ENCODE measurements around the gene DMD. TPM values are rescaled to one million over a fixed set of nuclear protein-coding genes. Genes with fewer than 3 reads are reported as not detected.

DMD gene
- total and polyA plus RNA-seq, 3 experiments from 2014 or later = 0.03 to 0.48 (median 0.40) TPM

GRCh38 chrX:31506928-31507327 lies 1704.4 kb downstream of the DMD start:
- Mint-ChIP-seq H3K36me3 (no peaks in the 10 kb centered on the region), H3K4me1 (no peaks in the 10 kb centered on the region), H3K27me3 (peaks cover 0 to 2% of the 10 kb centered on the region in 2 donors), H3K9me3 (peaks cover 0 to 1% (median 0%) of the 10 kb centered on the region in 5 donors), H3K4me3 (no peak overlapping the region), H3K27ac (no peak overlapping the region)
- Histone ChIP-seq H3K4me3 (ENCODE audit: low read length) (no peak overlapping the region), H3K36me3 (ENCODE audit: insufficient read depth, low read length) (no peaks in the 10 kb centered on the region), H3K27ac (ENCODE audit: low read depth, low read length) (no peak overlapping the region), H3K27me3 (ENCODE audit: insufficient read depth, low read length, poor library complexity, severe bottlenecking) (no peaks in the 10 kb centered on the region), H3K4me1 (ENCODE audit: insufficient read depth, low read length) (no peaks in the 10 kb centered on the region), H3K9me3 (ENCODE audit: low read length) (no peaks in the 10 kb centered on the region)
- ChIA-PET POLR2A (no interaction called here), CTCF (no interaction called here)
- DNase-seq = no peak

- no peaks in the 10 kb centered on the region for H3K36me3 Mint-ChIP-seq
- DNase-seq = no peak
- H3K4me3 ChIP-seq (ENCODE audit: low read length) = no peak overlapping the region
- no peak overlapping the region for H3K4me3 Mint-ChIP-seq
- H3K27ac Mint-ChIP-seq = no peak overlapping the region
- no peaks in the 10 kb centered on the region for H3K4me1 ChIP-seq (ENCODE audit: insufficient read depth, low read length)
- ChIA-PET POLR2A (no interaction called here), CTCF (no interaction called here)
- H3K27me3 Mint-ChIP-seq = peaks cover 0 to 2% of the 10 kb centered on the region in 2 donors
- peaks cover 0 to 2% (median 0%) of the 10 kb centered on the region in 5 donors for H3K9me3 Mint-ChIP-seq
- no peaks in the 10 kb centered on the region for H3K4me1 Mint-ChIP-seq
- H3K9me3 ChIP-seq (ENCODE audit: low read length) = no peaks in the 10 kb centered on the region
- H3K27me3 ChIP-seq (ENCODE audit: insufficient read depth, low read length, poor library complexity, severe bottlenecking) = no peaks in the 10 kb centered on the region
- H3K36me3 ChIP-seq (ENCODE audit: insufficient read depth, low read length) = no peaks in the 10 kb centered on the region
- no peak overlapping the region for H3K27ac ChIP-seq (ENCODE audit: low read depth, low read length)
Observed at GRCh38 chrX:31506360-31506759, 1705.0 kb downstream of the DMD start.

GRCh38 chrX:31500921-31501320 lies 1710.4 kb downstream of the DMD start:
- Mint-ChIP-seq H3K9me3 (peaks cover 0 to 4% (median 2%) of the 10 kb centered on the region in 5 donors), H3K4me3 (no peak overlapping the region), H3K27me3 (peaks cover 0 to 2% of the 10 kb centered on the region in 2 donors), H3K27ac (peak overlapping the region in 1 of 8 donors; percentile 14), H3K36me3 (no peaks in the 10 kb centered on the region), H3K4me1 (no peaks in the 10 kb centered on the region)
- Histone ChIP-seq H3K27me3 (ENCODE audit: insufficient read depth, low read length, poor library complexity, severe bottlenecking) (no peaks in the 10 kb centered on the region), H3K4me1 (ENCODE audit: insufficient read depth, low read length) (no peaks in the 10 kb centered on the region), H3K36me3 (ENCODE audit: insufficient read depth, low read length) (no peaks in the 10 kb centered on the region), H3K27ac (ENCODE audit: low read depth, low read length) (no peak overlapping the region), H3K9me3 (ENCODE audit: low read length) (no peaks in the 10 kb centered on the region), H3K4me3 (ENCODE audit: low read length) (no peak overlapping the region)
- no peak for DNase-seq
- ChIA-PET CTCF (no interaction called here), POLR2A (no interaction called here)

- Mint-ChIP-seq H3K9me3 (peaks cover 0 to 6% (median 2%) of the 10 kb centered on the region in 5 donors), H3K36me3 (no peaks in the 10 kb centered on the region), H3K27ac (no peak overlapping the region), H3K27me3 (no peaks in the 10 kb centered on the region), H3K4me1 (no peaks in the 10 kb centered on the region), H3K4me3 (no peak overlapping the region)
- Histone ChIP-seq H3K36me3 (ENCODE audit: insufficient read depth, low read length) (no peaks in the 10 kb centered on the region), H3K27me3 (ENCODE audit: insufficient read depth, low read length, poor library complexity, severe bottlenecking) (no peaks in the 10 kb centered on the region), H3K27ac (ENCODE audit: low read depth, low read length) (no peak overlapping the region), H3K4me3 (ENCODE audit: low read length) (no peak overlapping the region), H3K4me1 (ENCODE audit: insufficient read depth, low read length) (no peaks in the 10 kb centered on the region), H3K9me3 (ENCODE audit: low read length) (no peaks in the 10 kb centered on the region)
- DNase-seq = no peak
- ChIA-PET CTCF (no interaction called here), POLR2A (no interaction called here)
Observed at GRCh38 chrX:31499109-31499508, 1712.2 kb downstream of the DMD start.

GRCh38 chrX:31497086-31497485 lies 1714.3 kb downstream of the DMD start:
- peaks cover 0 to 6% (median 2%) of the 10 kb centered on the region in 5 donors for H3K9me3 Mint-ChIP-seq
- H3K27me3 Mint-ChIP-seq = no peaks in the 10 kb centered on the region
- ChIA-PET POLR2A (no interaction called here), CTCF (no interaction called here)
- H3K4me1 Mint-ChIP-seq = no peaks in the 10 kb centered on the region
- Histone ChIP-seq H3K4me1 (ENCODE audit: insufficient read depth, low read length) (no peaks in the 10 kb centered on the region), H3K36me3 (ENCODE audit: insufficient read depth, low read length) (no peaks in the 10 kb centered on the region), H3K4me3 (ENCODE audit: low read length) (no peak overlapping the region), H3K9me3 (ENCODE audit: low read length) (no peaks in the 10 kb centered on the region), H3K27me3 (ENCODE audit: insufficient read depth, low read length, poor library complexity, severe bottlenecking) (no peaks in the 10 kb centered on the region), H3K27ac (ENCODE audit: low read depth, low read length) (no peak overlapping the region)
- H3K4me3 Mint-ChIP-seq = no peak overlapping the region
- no peaks in the 10 kb centered on the region for H3K36me3 Mint-ChIP-seq
- no peak overlapping the region for H3K27ac Mint-ChIP-seq
- DNase-seq = no peak

- Mint-ChIP-seq H3K4me3 (no peak overlapping the region), H3K9me3 (peaks cover 0 to 7% (median 2%) of the 10 kb centered on the region in 5 donors), H3K4me1 (no peaks in the 10 kb centered on the region), H3K27me3 (peaks cover 0 to 3% of the 10 kb centered on the region in 2 donors), H3K27ac (no peak overlapping the region), H3K36me3 (peaks cover 0 to 2% (median 0%) of the 10 kb centered on the region in 3 donors)
- no peak for DNase-seq
- no peaks in the 10 kb centered on the region for H3K4me1 ChIP-seq (ENCODE audit: insufficient read depth, low read length)
- POLR2A ChIA-PET = no interaction called here
- CTCF ChIA-PET = no interaction called here
- no peak overlapping the region for H3K27ac ChIP-seq (ENCODE audit: low read depth, low read length)
- no peaks in the 10 kb centered on the region for H3K27me3 ChIP-seq (ENCODE audit: insufficient read depth, low read length, poor library complexity, severe bottlenecking)
- no peaks in the 10 kb centered on the region for H3K9me3 ChIP-seq (ENCODE audit: low read length)
- no peaks in the 10 kb centered on the region for H3K36me3 ChIP-seq (ENCODE audit: insufficient read depth, low read length)
- no peak overlapping the region for H3K4me3 ChIP-seq (ENCODE audit: low read length)
Observed at GRCh38 chrX:31487951-31488350, 1723.4 kb downstream of the DMD start.

GRCh38 chrX:31483336-31483735 lies 1728.0 kb downstream of the DMD start:
- no peak for DNase-seq
- H3K4me1 Mint-ChIP-seq = no peaks in the 10 kb centered on the region
- no peaks in the 10 kb centered on the region for H3K27me3 ChIP-seq (ENCODE audit: insufficient read depth, low read length, poor library complexity, severe bottlenecking)
- H3K36me3 Mint-ChIP-seq = no peaks in the 10 kb centered on the region
- no peaks in the 10 kb centered on the region for H3K36me3 ChIP-seq (ENCODE audit: insufficient read depth, low read length)
- peaks cover 0 to 4% (median 0%) of the 10 kb centered on the region in 5 donors for H3K9me3 Mint-ChIP-seq
- H3K4me1 ChIP-seq (ENCODE audit: insufficient read depth, low read length) = no peaks in the 10 kb centered on the region
- H3K9me3 ChIP-seq (ENCODE audit: low read length) = no peaks in the 10 kb centered on the region
- CTCF ChIA-PET = no interaction called here
- POLR2A ChIA-PET = no interaction called here
- H3K27ac ChIP-seq (ENCODE audit: low read depth, low read length) = no peak overlapping the region
- no peak overlapping the region for H3K4me3 Mint-ChIP-seq
- H3K27ac Mint-ChIP-seq = no peak overlapping the region
- no peak overlapping the region for H3K4me3 ChIP-seq (ENCODE audit: low read length)
- peaks cover 0 to 2% of the 10 kb centered on the region in 2 donors for H3K27me3 Mint-ChIP-seq

- Histone ChIP-seq H3K4me3 (ENCODE audit: low read length) (no peak overlapping the region), H3K27ac (ENCODE audit: low read depth, low read length) (no peak overlapping the region), H3K27me3 (ENCODE audit: insufficient read depth, low read length, poor library complexity, severe bottlenecking) (no peaks in the 10 kb centered on the region), H3K36me3 (ENCODE audit: insufficient read depth, low read length) (no peaks in the 10 kb centered on the region), H3K9me3 (ENCODE audit: low read length) (no peaks in the 10 kb centered on the region), H3K4me1 (ENCODE audit: insufficient read depth, low read length) (no peaks in the 10 kb centered on the region)
- Mint-ChIP-seq H3K4me3 (no peak overlapping the region), H3K27me3 (peaks cover 0 to 2% of the 10 kb centered on the region in 2 donors), H3K9me3 (peaks cover 0 to 6% (median 0%) of the 10 kb centered on the region in 5 donors), H3K4me1 (no peaks in the 10 kb centered on the region), H3K27ac (no peak overlapping the region), H3K36me3 (no peaks in the 10 kb centered on the region)
- POLR2A ChIA-PET = no interaction called here
- CTCF ChIA-PET = no interaction called here
- no peak for DNase-seq
Observed at GRCh38 chrX:31480696-31481095, 1730.7 kb downstream of the DMD start.

GRCh38 chrX:31471229-31471628 lies 1740.1 kb downstream of the DMD start:
- Mint-ChIP-seq H3K4me1 (no peaks in the 10 kb centered on the region), H3K4me3 (no peak overlapping the region), H3K9me3 (peaks cover 0 to 3% (median 0%) of the 10 kb centered on the region in 5 donors), H3K36me3 (no peaks in the 10 kb centered on the region), H3K27me3 (peaks cover 0 to 3% of the 10 kb centered on the region in 2 donors), H3K27ac (no peak overlapping the region)
- H3K27ac ChIP-seq (ENCODE audit: low read depth, low read length) = no peak overlapping the region
- H3K9me3 ChIP-seq (ENCODE audit: low read length) = no peaks in the 10 kb centered on the region
- CTCF ChIA-PET = no interaction called here
- DNase-seq = no peak
- POLR2A ChIA-PET = no interaction called here
- H3K27me3 ChIP-seq (ENCODE audit: insufficient read depth, low read length, poor library complexity, severe bottlenecking) = no peaks in the 10 kb centered on the region
- no peaks in the 10 kb centered on the region for H3K4me1 ChIP-seq (ENCODE audit: insufficient read depth, low read length)
- no peaks in the 10 kb centered on the region for H3K36me3 ChIP-seq (ENCODE audit: insufficient read depth, low read length)
- no peak overlapping the region for H3K4me3 ChIP-seq (ENCODE audit: low read length)

Data from CD8-positive, alpha-beta memory T cell (primary cell).